ENCODE data around the gene RHOXF2B. TPM values are rescaled to one million over a fixed set of nuclear protein-coding genes. Genes with fewer than 3 reads are reported as not detected.
"Not testable (repeated sequence)": the region's sequence is repeated elsewhere in the genome, so short reads cannot be mapped to it uniquely, and the experiment has no call there.

RHOXF2B gene
- not detected for total RNA-seq (ENCODE audit: unreplicated experiment)
- long read RNA-seq: 0 reads

- DNase-seq; H3K27ac Mint-ChIP-seq (ENCODE audit: unreplicated experiment); H3K36me3 Mint-ChIP-seq (ENCODE audit: unreplicated experiment); H3K9me3 Mint-ChIP-seq (ENCODE audit: unreplicated experiment); H3K4me3 Mint-ChIP-seq (ENCODE audit: unreplicated experiment); H3K27me3 Mint-ChIP-seq (ENCODE audit: unreplicated experiment); H3K4me1 Mint-ChIP-seq (ENCODE audit: low read depth, unreplicated experiment): not testable (repeated sequence)
These were observed at the start of gene RHOXF2B for GRCh38 chrX:120077590-120077989. Gene RHOXF2B, minus strand, starts transcription at chrX:120077690. Its CDS starts 138 bp downstream, at chrX:120077552.

- DNase-seq: no peak
- TF ChIP-seq CTCF (IDR thresholded peaks at IDR 0.05; ENCODE audit: partially characterized antibody, unreplicated experiment): no peak
- H3K9me3 Mint-ChIP-seq (ENCODE audit: unreplicated experiment): no peaks in the 10 kb centered on the region
- H3K27ac Mint-ChIP-seq (ENCODE audit: unreplicated experiment): no peak overlapping the region
- no peaks in the 10 kb centered on the region for H3K36me3 Mint-ChIP-seq (ENCODE audit: unreplicated experiment)
- H3K27me3 Mint-ChIP-seq (ENCODE audit: unreplicated experiment): peaks cover 1% of the 10 kb centered on the region
- H3K4me1 Mint-ChIP-seq (ENCODE audit: low read depth, unreplicated experiment): no peaks in the 10 kb centered on the region
- no peak overlapping the region for H3K4me3 Mint-ChIP-seq (ENCODE audit: unreplicated experiment)
These were observed 48.0 kb upstream of the RHOXF2B start for GRCh38 chrX:120125444-120125843.

- H3K27ac Mint-ChIP-seq (ENCODE audit: unreplicated experiment): no peak overlapping the region
- DNase-seq: no peak
- no peaks in the 10 kb centered on the region for H3K4me1 Mint-ChIP-seq (ENCODE audit: low read depth, unreplicated experiment)
- H3K9me3 Mint-ChIP-seq (ENCODE audit: unreplicated experiment): no peaks in the 10 kb centered on the region
- no peaks in the 10 kb centered on the region for H3K36me3 Mint-ChIP-seq (ENCODE audit: unreplicated experiment)
- TF ChIP-seq CTCF (IDR thresholded peaks at IDR 0.05; ENCODE audit: partially characterized antibody, unreplicated experiment): no peak
- no peak overlapping the region for H3K4me3 Mint-ChIP-seq (ENCODE audit: unreplicated experiment)
- H3K27me3 Mint-ChIP-seq (ENCODE audit: unreplicated experiment): no peaks in the 10 kb centered on the region
These were observed 42.7 kb upstream of the RHOXF2B start for GRCh38 chrX:120120223-120120622.

- Mint-ChIP-seq H3K9me3 (ENCODE audit: unreplicated experiment) (no peaks in the 10 kb centered on the region), H3K36me3 (ENCODE audit: unreplicated experiment) (no peaks in the 10 kb centered on the region), H3K27me3 (ENCODE audit: unreplicated experiment) (no peaks in the 10 kb centered on the region), H3K4me1 (ENCODE audit: low read depth, unreplicated experiment) (no peaks in the 10 kb centered on the region), H3K27ac (ENCODE audit: unreplicated experiment) (no peak within 1 kb of the TSS), H3K4me3 (ENCODE audit: unreplicated experiment) (no peak within 1 kb of the TSS)
- no peak for TF ChIP-seq CTCF (IDR thresholded peaks at IDR 0.05; ENCODE audit: partially characterized antibody, unreplicated experiment)
- DNase-seq: no peak
These were observed 38.0 kb upstream of the RHOXF2B start, which contains the start of gene RHOXF1 for GRCh38 chrX:120115438-120115963. Gene RHOXF1, minus strand, starts transcription at chrX:120115913. Its CDS starts 51 bp downstream, at chrX:120115862.

- H3K9me3 Mint-ChIP-seq (ENCODE audit: unreplicated experiment): no peaks in the 10 kb centered on the region
- H3K4me3 Mint-ChIP-seq (ENCODE audit: unreplicated experiment): no peak overlapping the region
These were observed 34.1 kb upstream of the RHOXF2B start for GRCh38 chrX:120111611-120112010.

More at GRCh38 chrX:120111611-120112010, 34.1 kb upstream of the RHOXF2B start:
- no peak for TF ChIP-seq CTCF (IDR thresholded peaks at IDR 0.05; ENCODE audit: partially characterized antibody, unreplicated experiment)
- no peak for DNase-seq
- Mint-ChIP-seq H3K4me1 (ENCODE audit: low read depth, unreplicated experiment) (no peaks in the 10 kb centered on the region), H3K27ac (ENCODE audit: unreplicated experiment) (no peak overlapping the region), H3K27me3 (ENCODE audit: unreplicated experiment) (peaks cover 1% of the 10 kb centered on the region), H3K36me3 (ENCODE audit: unreplicated experiment) (no peaks in the 10 kb centered on the region)

Measured in glutamatergic neuron (in vitro differentiated cells).